Measurements from ENCODE around the gene SLC24A5.

The SLC24A5 gene

GRCh38 chr15:48120745-48121144, at the start of gene SLC24A5:
Gene SLC24A5 (plus strand): TSS chr15:48120990. CDS start chr15:48121045, 55 bp downstream.
- DNase-seq (ENCODE audit: low read depth), result no peak

GRCh38 chr15:48072941-48073340, 47.8 kb upstream of the SLC24A5 start:
- DNase-seq (ENCODE audit: low read depth), result no peak

- DNase-seq (ENCODE audit: low read depth), result no peak
These were observed 46.9 kb upstream of the SLC24A5 start for GRCh38 chr15:48073881-48074280.

GRCh38 chr15:48076454-48076853, 44.3 kb upstream of the SLC24A5 start:
- DNase-seq (ENCODE audit: low read depth), result no peak

- DNase-seq (ENCODE audit: low read depth), result no peak
These were observed 43.1 kb upstream of the SLC24A5 start for GRCh38 chr15:48077616-48078184.

GRCh38 chr15:48084759-48085590, 35.8 kb upstream of the SLC24A5 start:
- DNase-seq (ENCODE audit: low read depth), result no peak

GRCh38 chr15:48085591-48085930, 35.2 kb upstream of the SLC24A5 start:
- DNase-seq (ENCODE audit: low read depth), result no peak

- no peak for DNase-seq (ENCODE audit: low read depth)
These were observed 34.7 kb upstream of the SLC24A5 start for GRCh38 chr15:48086133-48086532.

GRCh38 chr15:48086576-48086975, 34.2 kb upstream of the SLC24A5 start:
- DNase-seq (ENCODE audit: low read depth), result no peak

- DNase-seq (ENCODE audit: low read depth), result no peak
These were observed 32.9 kb upstream of the SLC24A5 start for GRCh38 chr15:48087844-48088243.

- no peak for DNase-seq (ENCODE audit: low read depth)
These were observed 31.1 kb upstream of the SLC24A5 start for GRCh38 chr15:48089702-48090101.

GRCh38 chr15:48090115-48090514, 30.7 kb upstream of the SLC24A5 start:
- no peak for DNase-seq (ENCODE audit: low read depth)

- DNase-seq (ENCODE audit: low read depth), result no peak
These were observed 30.1 kb upstream of the SLC24A5 start for GRCh38 chr15:48090666-48091065.

GRCh38 chr15:48091522-48091921, 29.3 kb upstream of the SLC24A5 start:
- DNase-seq (ENCODE audit: low read depth), result no peak

- no peak for DNase-seq (ENCODE audit: low read depth)
These were observed 24.4 kb upstream of the SLC24A5 start for GRCh38 chr15:48096355-48096786.

- no peak for DNase-seq (ENCODE audit: low read depth)
These were observed 24.0 kb upstream of the SLC24A5 start for GRCh38 chr15:48096813-48097212.

GRCh38 chr15:48097264-48097663, 23.5 kb upstream of the SLC24A5 start:
- no peak for DNase-seq (ENCODE audit: low read depth)

GRCh38 chr15:48101376-48101961, 19.3 kb upstream of the SLC24A5 start:
- DNase-seq (ENCODE audit: low read depth), result no peak

GRCh38 chr15:48102167-48102566, 18.6 kb upstream of the SLC24A5 start:
- no peak for DNase-seq (ENCODE audit: low read depth)

GRCh38 chr15:48103647-48104046, 17.1 kb upstream of the SLC24A5 start:
- DNase-seq (ENCODE audit: low read depth), result no peak

GRCh38 chr15:48105936-48106335, 14.9 kb upstream of the SLC24A5 start:
- DNase-seq (ENCODE audit: low read depth), result no peak

- no peak for DNase-seq (ENCODE audit: low read depth)
These were observed 11.6 kb upstream of the SLC24A5 start for GRCh38 chr15:48109212-48109611.

- DNase-seq (ENCODE audit: low read depth), result no peak
These were observed 10.8 kb upstream of the SLC24A5 start for GRCh38 chr15:48109856-48110531.
